Inferior parietal cortex (tissue), 1 donor: ENCODE results near the gene ITM2A.

Experiments
- DNase-seq: peaks from one replicate; pipeline ENCODE4 v3.0.0-alpha.2; 2016; ENCODE audit errors: extremely low spot score

Gene ITM2A

DNA sequence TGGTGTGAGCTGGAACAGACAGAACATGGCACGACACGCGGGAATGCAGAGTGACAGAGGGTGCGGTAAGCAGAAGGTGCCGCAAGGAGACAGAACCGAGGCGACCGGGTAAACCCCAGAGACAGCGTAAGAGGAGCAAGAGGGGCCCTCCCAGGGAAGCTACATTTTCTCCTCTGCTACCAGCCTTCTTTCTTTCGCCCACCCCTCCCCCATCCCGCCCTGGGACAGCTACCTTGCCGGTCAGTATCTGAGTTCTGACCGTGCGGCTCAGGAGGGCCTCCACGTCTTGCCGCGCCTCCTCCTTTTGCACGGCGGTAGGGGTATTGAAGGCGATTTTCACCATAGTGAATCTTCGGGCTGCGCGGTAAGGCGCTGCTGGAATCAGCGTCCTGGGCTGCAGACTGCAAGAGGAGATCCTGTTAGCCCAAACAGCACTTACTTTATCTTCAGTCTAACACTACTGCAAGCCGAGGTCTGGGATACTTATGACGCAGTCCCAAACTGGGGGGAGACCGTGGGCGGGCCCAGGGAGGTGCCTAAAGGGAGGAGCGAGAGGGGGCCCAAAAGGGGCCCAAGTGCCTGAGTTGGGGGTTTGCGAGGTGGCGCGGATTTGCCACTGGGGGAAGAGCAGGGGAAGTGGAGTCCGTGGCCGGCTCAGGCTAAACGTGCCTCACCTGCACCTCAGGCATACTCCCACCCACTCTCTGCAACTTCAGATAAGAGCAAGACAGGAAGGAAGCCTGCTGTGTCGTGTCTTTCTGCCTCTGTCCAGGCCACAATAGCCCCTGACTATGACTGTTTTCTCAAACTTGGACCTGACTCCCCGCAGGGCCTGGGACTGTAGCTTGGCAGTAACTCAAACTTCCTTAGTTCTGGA is at the start of gene ITM2A:
ITM2A (minus strand) TSS at position 462 of the 877 bp plus-strand sequence; CDS start at position 343, 119 bp downstream.
- DNase-seq, result no peak

DNA sequence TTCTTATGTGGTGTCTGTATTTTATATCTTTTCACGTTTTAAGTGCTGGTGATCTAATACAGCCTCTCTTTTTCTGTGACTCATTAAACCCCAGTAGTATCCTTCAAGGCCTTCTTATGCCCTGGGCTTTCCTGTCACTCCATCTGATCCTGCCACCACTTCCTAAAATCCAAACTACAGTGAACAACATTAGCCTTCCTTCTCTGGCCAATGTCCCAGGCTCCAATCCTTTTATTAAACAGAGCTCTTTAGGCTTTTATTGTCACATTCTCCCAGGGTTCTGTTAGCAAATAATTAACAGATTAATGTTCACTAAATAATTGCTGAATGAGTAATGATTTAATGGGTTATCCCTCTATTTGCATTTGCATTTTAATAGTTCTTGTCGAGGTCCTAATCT is 47.9 kb upstream of the ITM2A start:
- no peak for DNase-seq

DNA sequence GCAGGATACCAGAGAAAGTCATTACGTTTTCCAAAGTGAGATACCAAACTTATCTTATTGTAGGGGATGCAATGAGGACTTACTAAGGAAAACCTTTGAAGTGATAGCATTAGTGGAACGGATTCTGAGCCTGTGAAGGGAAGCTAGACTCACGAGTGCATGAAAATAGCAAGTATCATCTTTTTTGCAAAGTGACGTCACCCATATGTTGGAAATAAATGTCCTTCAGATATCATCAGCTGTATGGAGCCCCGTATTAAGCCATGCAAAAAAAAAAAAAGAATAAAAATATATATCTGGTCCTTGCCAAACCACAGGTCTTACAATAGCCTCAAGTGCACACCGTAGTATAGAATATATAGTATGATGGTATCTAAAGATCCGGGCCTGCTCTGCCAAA is 46.8 kb upstream of the ITM2A start:
- no peak for DNase-seq

DNA sequence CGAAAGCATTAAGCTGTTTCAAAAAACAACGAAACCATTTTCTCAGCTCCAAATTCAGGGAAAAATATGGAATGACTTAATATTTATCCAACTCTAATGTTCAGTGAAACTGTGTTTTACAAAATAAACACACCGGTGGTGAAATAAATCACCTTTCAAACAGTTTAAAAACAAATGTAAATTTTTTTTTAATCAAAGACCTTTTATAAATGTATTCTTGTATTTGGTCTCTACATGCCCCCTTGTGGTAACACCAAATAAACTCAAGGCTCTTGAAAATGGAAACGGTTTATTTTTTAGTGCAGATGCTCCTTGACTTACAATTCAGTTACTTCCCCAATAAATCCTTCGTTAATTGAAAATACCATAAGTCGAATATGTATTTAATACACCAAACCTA is 45.8 kb upstream of the ITM2A start:
- peak; percentile 36 for DNase-seq

DNA sequence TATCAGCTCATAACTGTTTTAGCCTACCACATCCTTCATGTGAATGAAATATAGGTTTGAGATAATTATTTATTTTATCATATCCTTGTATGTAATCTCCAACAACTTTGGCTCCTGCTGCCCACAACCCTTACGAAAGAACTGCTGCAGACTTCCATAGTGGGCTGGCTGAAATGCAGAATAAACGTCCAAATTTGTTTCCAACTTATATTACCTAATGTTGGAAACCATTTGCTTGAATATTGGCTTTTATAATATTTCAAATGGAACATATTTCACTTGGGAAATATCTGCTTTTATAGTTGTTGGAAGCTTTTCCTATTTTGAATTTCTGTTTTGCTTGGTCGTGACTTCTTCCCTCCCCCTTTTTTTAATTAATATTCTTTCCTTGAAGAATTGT is 45.0 kb upstream of the ITM2A start:
- no peak for DNase-seq

DNA sequence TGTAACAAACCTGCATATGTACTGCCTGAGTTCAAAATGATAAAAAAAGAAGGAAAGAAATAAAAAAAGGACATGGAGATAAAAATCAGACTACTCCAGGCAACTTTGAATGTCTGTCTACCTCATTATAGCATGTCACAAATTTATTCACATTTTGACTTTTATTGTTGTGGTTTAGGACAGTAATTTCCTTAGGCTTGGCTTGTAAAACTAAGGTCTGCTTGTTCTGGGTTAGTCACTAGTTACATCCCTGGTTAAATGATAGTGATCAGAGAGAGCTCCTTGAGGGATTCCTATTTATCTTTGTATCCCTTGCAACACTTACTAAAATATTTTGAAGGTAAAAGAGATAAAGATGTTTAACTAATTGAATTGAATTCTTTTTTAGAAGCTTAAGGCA is 42.5 kb upstream of the ITM2A start:
- no peak for DNase-seq

DNA sequence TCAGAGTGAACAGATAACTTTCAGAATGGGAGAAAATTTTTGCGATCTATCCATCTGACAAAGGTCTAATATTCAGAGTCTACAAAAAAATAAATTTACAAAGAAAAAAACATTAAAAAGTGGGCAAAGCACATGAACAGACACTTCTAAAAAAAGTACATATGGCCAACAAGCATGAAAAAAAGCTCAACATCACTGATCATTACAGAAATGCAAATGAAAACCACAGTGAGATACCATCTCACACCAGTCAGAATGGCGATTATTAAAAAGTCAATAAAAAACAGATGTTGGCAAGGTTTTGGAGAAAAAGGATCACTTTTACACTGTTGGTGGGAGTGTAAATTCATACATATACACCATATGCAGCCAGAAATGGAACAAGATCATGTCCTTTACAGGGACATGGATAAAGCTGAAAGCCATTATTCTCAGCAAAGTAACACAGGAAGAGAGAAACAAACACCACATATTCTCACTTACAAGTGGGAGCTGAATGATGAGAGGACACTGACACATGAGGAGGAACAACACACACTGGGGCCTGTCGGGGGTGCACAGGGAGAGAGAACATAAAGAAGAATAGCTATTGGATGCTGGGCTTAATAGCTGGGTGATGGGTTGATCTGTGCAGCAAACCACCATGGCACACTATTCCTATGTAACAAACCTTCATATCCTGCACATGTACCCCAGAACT is 41.6 kb upstream of the ITM2A start:
- DNase-seq, result no peak

DNA sequence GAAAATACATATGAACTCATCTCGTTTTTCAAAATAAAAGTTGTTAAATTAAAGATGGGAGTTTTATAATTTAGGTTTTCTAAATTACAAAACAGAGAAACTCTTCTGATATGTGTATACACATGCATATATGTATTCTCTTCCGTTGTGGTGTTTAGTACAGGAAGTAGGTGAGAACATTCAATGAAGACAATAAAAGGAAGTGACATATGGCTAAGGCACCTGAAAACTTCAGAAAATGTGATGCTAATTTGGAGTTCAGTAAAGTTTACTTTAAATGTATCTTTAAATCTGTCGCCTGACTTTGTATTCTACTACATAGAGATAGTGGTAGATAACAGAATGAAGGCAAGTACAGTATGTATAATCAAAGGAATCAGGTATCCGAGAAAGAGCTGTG is 33.5 kb upstream of the ITM2A start:
- DNase-seq, result no peak

DNA sequence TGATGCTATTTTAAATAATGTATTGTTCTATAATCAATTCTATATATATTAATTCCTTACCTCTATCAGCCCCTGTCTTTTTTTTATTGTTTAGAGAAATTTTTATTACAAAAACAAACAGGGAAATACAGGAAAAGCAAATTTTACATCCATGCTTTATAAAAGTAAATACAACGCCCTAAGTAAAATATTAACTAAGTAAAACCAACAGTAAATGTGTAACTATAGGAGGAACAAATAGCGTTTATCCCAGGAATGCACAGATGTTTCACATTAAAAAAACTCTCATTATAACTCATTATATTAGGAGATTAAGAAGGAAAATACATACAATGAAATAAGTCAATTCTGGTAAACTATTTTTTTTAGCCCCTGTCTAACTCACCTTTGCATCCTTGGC is 8.2 kb upstream of the ITM2A start:
- no peak for DNase-seq

DNA sequence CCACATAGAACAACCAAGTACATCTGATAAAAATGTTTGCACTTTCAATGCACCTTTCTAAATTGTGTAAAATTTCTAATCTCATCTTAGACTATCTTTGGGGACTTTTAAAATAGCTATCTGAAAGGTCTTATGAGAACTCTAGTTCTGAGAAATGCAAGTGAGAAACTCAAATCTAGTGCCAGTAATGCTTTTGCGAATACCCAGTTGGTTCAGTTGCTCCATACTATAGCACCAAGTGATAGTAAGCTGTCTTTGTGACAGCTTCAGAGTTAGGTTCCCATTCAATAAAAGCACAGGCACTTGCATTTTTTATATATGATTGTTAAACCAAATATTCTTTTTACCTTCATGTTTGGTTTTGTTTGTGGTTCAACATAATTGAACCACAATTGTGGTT is 4.5 kb upstream of the ITM2A start:
- DNase-seq, result no peak

DNA sequence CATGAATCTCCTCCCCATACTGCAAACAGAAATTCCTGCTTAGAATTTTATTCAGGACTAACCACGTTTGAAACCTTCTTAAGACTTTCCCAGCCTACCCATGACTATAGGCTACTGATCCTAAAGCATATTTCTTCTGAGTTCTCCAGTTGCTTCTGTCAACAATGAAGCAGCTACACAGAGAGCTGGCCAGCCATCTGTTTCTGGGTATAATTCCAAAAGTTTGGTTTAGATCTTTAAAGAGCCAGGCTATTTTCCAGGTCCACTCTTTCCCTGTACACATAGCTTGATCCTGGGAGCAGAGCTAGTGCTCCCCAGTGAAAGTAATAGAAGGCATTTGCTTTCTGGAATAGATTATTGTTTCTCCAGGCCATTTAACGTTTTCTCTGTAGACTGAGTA is 4.0 kb upstream of the ITM2A start:
- no peak for DNase-seq

DNA sequence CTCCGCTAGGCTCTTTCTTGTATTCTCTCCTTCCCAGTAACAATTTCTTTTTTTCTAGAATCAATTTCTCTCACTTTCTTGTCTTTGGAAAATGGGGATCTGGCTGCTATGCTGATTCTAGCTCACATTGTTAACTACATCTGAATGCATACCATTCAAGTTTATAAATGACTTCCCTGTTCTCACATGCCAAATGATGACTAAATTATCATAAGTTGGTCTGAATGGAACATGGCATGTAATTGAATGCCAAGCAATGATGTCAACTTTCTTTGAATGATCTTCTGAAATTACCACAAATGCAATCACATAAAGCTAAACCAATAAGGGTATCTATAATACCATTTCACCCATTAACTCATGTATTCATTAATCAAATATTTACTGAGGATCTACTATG is 2.7 kb upstream of the ITM2A start:
- DNase-seq, result no peak

DNA sequence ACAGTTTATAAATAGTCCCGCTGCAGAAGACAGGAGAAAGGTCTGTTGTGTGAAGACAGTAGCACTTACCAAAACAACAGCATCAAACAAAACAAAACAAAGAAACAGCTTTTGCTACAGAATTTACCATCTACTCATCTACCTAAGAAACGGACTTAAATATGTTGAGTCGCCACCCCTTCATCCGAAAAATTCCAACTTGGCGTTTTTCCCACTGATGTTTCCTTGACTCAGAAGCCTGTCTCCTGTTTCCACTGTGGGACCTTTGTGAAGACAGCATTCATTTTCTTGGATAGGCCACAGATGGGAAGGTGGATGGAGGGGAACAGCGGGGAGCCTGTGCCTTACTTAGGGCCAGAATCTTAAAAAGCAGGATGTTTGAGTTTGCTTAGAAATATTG is 1.3 kb upstream of the ITM2A start:
- DNase-seq, result no peak

DNA sequence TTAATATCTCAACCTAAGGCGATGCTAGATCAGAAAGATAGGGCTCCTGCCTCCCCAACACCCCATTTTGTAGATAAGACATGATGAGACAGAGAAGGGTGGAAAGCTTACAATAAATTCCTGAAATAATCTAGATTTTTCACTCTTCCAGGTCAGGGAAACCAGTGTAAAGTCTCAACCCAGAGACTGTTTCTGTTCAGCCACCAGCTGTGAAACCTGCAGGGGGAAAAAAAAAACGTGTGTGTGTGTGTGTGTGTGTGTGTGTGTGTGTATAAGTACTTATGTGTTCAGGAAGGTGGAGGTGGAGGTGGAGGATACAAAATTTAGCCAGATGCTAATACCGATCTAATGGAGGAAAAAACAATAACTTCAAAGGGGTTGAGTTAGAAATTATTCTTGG is 773 bp upstream of the ITM2A start:
- no peak for DNase-seq

DNA sequence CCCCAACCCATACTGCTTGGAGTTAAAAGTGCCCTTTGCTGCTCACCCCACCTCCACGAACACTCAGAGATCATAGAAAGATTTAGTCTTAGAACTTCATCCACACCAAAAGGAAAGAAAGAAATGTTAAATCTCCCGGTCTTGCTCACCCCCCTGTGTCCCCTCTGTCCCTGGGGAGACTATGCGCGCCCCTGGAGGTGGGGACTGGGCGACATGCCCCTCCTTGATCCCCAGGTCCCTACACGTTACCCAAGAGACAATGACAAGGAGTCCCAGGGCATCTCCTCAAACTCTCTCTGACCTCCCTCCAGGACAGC is 620 bp downstream of the ITM2A start:
- no peak for DNase-seq

DNA sequence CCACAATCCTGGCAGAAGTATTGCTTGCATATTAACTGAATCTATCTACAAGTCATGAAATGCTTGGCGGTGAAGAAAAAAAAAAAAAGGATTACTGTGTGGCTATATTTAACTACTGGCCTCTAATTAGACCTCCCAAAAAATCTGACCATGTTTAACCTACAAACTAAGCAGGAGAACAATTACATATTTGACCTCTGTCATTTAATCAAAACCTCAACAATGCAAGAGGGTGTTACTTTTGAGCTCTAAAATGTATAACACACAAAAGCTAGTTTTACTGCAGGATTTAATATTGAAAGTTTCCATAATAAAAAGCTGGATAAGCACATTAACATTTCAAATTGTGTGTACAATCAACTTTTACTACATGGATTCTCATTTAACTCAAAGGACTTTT is 1.5 kb downstream of the ITM2A start:
- DNase-seq, result no peak

DNA sequence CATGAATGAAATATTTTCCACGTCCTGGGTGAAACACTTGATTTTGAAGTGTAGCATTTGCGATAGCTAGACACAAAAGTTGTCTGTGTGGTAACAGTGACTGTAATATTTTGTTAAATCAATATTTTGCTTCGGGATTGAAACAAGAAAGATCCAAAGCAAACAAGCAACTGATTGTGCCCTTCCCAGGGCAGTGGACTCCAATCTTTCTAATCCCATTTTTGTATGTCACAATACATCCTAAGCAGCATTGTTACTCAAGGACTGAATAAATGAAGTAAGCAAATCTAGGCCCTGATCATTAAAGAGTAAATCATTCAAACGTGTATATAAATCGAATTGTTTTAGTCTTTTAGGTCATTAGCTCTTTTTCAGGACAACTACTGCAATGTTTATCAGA is 2.8 kb downstream of the ITM2A start:
- no peak for DNase-seq

DNA sequence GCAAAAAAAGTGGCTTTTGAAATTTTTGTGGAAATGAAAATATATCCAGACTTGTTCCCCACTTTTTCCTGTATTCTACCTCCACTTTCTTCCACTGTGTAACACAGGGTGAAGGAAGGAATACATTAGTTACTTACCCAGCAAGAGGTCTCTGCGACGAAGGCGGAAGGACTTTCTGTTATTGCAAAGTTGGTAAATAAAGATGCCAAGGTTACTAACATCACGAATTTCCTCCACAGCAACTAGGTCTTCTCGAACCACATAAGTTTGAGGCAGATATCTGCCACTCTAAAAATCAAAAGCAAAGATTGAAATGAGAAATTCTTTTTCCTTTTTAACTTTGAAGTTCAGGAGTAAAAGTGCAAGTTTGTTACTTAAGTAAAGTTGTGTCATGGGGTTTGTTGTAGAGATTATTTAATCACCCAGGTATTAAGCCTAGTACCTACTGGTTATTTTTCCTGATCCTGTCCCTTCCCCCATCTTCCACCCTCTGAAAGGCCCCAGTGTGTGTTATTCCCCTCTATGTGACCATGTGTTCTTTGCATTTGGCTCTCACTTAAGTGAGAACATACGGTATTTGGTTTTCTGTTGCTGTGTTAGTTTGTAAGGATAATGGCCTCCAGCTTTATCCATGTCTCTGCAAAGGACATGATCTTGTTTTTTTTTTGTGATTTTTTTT is 5.8 kb downstream of the ITM2A start:
- DNase-seq, result no peak

DNA sequence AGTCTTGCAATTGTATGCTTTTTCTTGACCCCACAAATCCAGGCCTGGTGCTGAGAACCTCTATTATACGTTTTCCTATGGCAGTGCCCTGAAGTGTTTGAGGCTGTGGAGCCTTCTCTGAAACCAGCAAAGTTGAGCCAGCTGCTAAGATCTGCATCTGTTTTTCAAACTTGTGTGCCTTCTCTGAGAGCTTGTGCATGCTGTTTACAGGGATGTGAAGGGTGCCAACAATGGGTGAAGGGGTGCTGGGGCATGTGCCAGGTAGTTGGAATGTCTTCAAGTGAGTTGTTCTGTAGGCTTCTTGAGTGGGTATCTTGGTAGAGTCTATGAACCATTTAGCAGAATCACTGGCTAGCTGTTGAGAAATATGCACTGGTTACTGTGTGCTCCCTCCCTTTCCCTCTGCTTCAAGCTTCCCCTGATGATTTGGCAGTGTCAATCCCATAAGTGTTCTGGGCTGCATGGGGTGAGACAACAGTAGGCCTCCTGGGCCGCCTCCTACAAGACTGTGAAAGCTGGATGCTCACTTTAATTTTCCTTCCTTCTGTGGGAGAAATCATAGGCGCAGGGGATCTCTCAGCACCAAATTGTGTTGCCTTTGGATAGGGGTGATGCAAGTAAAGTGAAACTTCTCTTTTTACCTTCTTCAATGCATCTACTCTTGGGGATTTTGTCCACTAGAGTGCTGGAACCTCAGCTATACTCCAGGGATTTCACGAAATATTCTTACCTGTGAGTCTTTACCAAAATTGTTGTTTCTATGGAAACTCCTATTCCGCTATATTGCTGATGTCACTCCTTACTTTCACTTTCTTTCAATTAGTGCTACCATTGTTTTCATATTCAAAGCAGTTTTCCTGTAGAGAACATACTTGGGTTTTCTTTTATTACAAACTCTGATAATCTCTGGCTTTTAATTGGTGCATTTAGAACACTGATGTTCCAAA is 30.0 kb downstream of the ITM2A start:
- DNase-seq, result no peak

DNA sequence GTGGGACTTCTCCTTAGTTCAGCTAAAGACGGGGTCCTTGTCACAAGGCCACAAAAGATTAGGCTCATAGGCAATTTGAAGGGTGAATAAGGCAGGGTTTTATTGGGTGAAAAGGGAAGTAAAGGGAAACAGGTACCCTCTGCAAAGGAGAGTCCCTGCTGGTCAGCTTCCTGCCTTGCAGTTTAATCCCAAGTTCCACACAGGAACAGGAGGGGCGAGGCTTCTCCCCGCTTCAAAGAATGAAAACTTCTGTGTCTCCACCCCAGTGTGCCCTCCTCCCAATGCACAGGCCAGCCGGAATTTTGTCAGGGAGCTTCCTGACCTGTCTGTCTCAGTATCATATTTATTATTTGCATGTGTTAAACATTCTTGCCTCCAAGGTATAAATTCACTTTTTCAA is 37.1 kb downstream of the ITM2A start:
- DNase-seq, result no peak

DNA sequence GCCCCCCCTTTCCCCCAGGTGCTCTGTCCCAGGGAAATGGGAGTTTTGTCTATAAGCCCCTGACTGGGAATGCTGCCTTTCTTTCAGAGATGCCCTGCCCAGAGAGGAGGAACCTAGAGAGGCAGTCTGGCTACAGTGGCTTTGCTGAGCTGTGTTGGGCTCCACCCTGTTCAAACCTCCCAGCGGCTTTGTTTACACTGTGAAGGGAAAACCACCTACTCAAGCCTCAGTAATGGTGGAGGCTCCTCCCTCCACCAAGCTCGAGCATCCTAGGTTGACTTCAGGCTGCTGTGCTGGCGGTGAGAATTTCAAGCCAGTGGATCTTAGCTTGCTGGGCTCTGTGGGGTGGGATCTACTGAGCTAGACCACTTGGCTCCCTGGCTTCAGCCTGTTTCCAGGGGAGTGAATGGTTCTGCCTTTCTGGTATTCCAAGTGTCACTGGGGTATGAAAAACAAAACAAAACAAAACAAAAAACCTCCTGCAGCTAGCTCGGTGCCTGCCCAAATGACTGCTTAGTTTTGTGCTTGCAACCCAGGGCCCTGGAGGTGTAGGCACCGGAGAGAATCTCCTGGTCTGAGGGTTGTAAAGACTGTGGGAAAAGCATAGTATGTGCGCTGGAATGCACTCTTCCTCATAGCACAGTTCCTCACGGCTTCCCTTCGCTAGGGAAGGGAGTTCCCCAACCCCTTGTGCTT is 41.7 kb downstream of the ITM2A start:
- DNase-seq, result no peak
